Measurements from ENCODE around the gene SOS1.

DNA sequence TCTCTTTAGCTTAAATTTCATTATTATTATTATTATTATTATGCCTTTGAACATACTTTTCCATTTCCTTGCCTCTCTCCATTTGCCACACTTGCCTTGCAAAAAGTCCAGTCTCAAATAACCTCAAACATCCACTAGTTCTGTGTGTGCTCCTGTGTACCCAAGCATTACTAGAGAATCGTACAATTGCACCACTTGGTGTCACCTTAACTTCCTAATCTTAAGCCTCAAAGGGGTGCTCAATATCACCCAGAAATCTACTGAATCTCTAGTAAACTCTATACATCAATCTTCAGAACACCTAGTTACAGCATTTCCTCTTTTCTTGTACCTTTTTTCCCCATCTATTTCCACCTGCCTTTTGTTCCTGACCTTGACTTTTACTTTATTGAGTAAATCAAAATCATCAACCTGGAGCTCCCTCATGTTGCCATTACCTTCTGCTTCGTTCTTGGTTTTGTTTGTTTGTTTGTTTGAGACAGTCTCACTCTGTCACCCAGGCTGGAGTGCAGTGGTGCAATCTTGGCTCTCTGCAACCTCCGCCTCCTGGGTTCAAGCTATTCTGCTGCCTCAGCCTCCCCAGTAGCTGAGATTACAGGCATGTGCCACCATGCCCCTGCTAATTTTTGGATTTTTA lies 12.5 kb upstream of the SOS1 start:
- TF ChIP-seq CTCF (conservative IDR thresholded peaks at IDR 0.05 in 1 of 2, IDR thresholded peaks at IDR 0.05 in 1 of 2; ENCODE audit: extremely low read depth in 1 of 2, insufficient read depth in 1 of 2, low read depth in 1 of 2, low read length in 2 of 2) = no peak
- no peak for TF ChIP-seq EZH2 (IDR thresholded peaks at IDR 0.05; ENCODE audit: borderline replicate concordance, low read length)
